H1 (cell line): ENCODE results near the gene CBS. TPM values are rescaled to one million over a fixed set of nuclear protein-coding genes. Genes with fewer than 3 reads are reported as not detected.
"Not testable (repeated sequence)": the region's sequence is repeated elsewhere in the genome, so short reads cannot be mapped to it uniquely, and the experiment has no call there.

Experiments
- CTCF ChIA-PET: fragments of 300-600 bp; sonication (Branson Sonifier 250); formaldehyde crosslinking; loops from one replicate; lab custom pipeline; 2021; ENCODE audit not compliant: partially characterized antibody; lab: Charles Lee
- POLR2A ChIA-PET: fragments of 300-600 bp; sonication (Branson Sonifier 250); formaldehyde crosslinking; loops from one replicate; lab custom pipeline; 2021; ENCODE audit warnings: inconsistent platforms; ENCODE audit not compliant: partially characterized antibody; lab: Charles Lee
- DNase-seq, 2 experiments: peaks; one replicate each; pipeline versions ENCODE4 v3.0.0 to v3.0.0-alpha.2; 2010 to 2022; ENCODE audit warnings: low spot score in 2 of 2, low read depth in 1 of 2, mixed read lengths in 1 of 2
- FAIRE-seq: peaks from 2 replicates; lab custom pipeline; 2011; peaks lifted over from hg19 to GRCh38; lab: Jason Lieb, UNC
- H2AFZ ChIP-seq: 2 replicates; pipeline ENCODE4 v1.8.1; 2012; ENCODE audit warnings: low read length, inconsistent platforms
- H2AK5ac ChIP-seq: 2 replicates; pipeline ENCODE4 v1.6.1; 2013; ENCODE audit warnings: low read depth, low read length
- H2BK120ac ChIP-seq: replicated peaks from 2 replicates; pipeline ENCODE3; 2013; ENCODE audit warnings: low read depth, low read length, inconsistent platforms
- H2BK12ac ChIP-seq: 2 replicates; pipeline ENCODE4 v1.6.1; 2013; ENCODE audit warnings: low read depth, low read length
- H2BK15ac ChIP-seq: 2 replicates; pipeline ENCODE4 v1.6.1; 2013; ENCODE audit warnings: low read length
- H2BK20ac ChIP-seq: 2 replicates; pipeline ENCODE4 v1.6.1; 2013; ENCODE audit warnings: low read length
- H2BK5ac ChIP-seq: 2 replicates; pipeline ENCODE4 v1.6.1; 2013; ENCODE audit warnings: low read depth, low read length
- H3K14ac ChIP-seq: 2 replicates; pipeline ENCODE4 v1.6.1; 2013; ENCODE audit warnings: inconsistent platforms; ENCODE audit not compliant: insufficient read length
- H3K18ac ChIP-seq: 2 replicates; pipeline ENCODE4 v1.6.1; 2013; ENCODE audit warnings: low read length; ENCODE audit errors: extremely low read depth
- H3K23ac ChIP-seq: 2 replicates; pipeline ENCODE4 v1.6.1; 2013; ENCODE audit warnings: inconsistent platforms; ENCODE audit not compliant: insufficient read length
- H3K23me2 ChIP-seq: 2 replicates; pipeline ENCODE4 v1.6.1; 2013; ENCODE audit warnings: low read depth, low read length
- H3K27ac ChIP-seq: 2 replicates; pipeline ENCODE4 v1.6.1; 2011; ENCODE audit warnings: low read depth, low read length, inconsistent platforms
- H3K27me3 ChIP-seq, 4 experiments: replicated peaks in 1 of 4; 1 replicate in 1 of 4; 2 replicates in 3 of 4; pipeline versions ENCODE4 v1.6.1 to v1.8.1; 2011 to 2013; ENCODE audit warnings: low read length in 3 of 4, mild to moderate bottlenecking in 3 of 4, inconsistent platforms in 2 of 4, mixed read lengths in 2 of 4, moderate library complexity in 1 of 4; ENCODE audit not compliant: control insufficient read depth in 3 of 4, insufficient read depth in 3 of 4; ENCODE audit errors: extremely low read depth in 1 of 4
- H3K36me3 ChIP-seq, 4 experiments: 2 replicates each; pipeline versions ENCODE4 v1.6.1 to v1.8.1; 2011 to 2013; ENCODE audit warnings: mild to moderate bottlenecking in 4 of 4, low read length in 3 of 4, moderate library complexity in 2 of 4, control low read depth in 1 of 4, inconsistent platforms in 1 of 4; ENCODE audit not compliant: insufficient read depth in 4 of 4, control insufficient read depth in 2 of 4
- H3K4ac ChIP-seq: replicated peaks from 2 replicates; pipeline ENCODE3; 2013; ENCODE audit warnings: low read length, low read depth, mixed read lengths, inconsistent platforms; ENCODE audit not compliant: insufficient read length
- H3K4me1 ChIP-seq, 4 experiments: replicated peaks in 1 of 4; 1 replicate in 1 of 4; 2 replicates in 3 of 4; pipeline versions ENCODE4 v1.6.1 to v1.8.1; 2011 to 2013; ENCODE audit warnings: low read length in 3 of 4, inconsistent platforms in 2 of 4, mixed read lengths in 1 of 4; ENCODE audit not compliant: insufficient read depth in 4 of 4, control insufficient read depth in 3 of 4
- H3K4me2 ChIP-seq, 2 experiments: 2 replicates each; pipeline versions ENCODE4 v1.6.1 to v1.8.1; 2011 to 2013; ENCODE audit warnings: low read depth in 2 of 2, low read length in 2 of 2, control low read depth in 1 of 2, inconsistent platforms in 1 of 2, mild to moderate bottlenecking in 1 of 2; ENCODE audit not compliant: insufficient read depth in 1 of 2
- H3K4me3 ChIP-seq, 4 experiments: fragments of 200-600, 300-600 bp in 1 of 4; sonication (generic), shearing (Covaris generic), sonication (Bioruptor Twin) in 1 of 4; 2 replicates each; pipeline versions ENCODE4 v1.5.1 to v1.8.1; 2011 to 2016; ENCODE audit warnings: low read length in 4 of 4, low read depth in 3 of 4, control low read depth in 2 of 4, inconsistent platforms in 2 of 4, mild to moderate bottlenecking in 2 of 4, mixed read lengths in 1 of 4, moderate library complexity in 1 of 4; ENCODE audit not compliant: insufficient read depth in 2 of 4; ENCODE audit errors: extremely low read depth in 1 of 4
- H3K56ac ChIP-seq: replicated peaks from 2 replicates; pipeline ENCODE3; 2013; ENCODE audit warnings: low read depth, mild to moderate bottlenecking, mixed read lengths, low read length, inconsistent platforms; ENCODE audit not compliant: insufficient read length
- H3K79me1 ChIP-seq: 2 replicates; pipeline ENCODE4 v1.6.1; 2013; ENCODE audit warnings: low read depth, low read length, control low read depth
- H3K79me2 ChIP-seq, 2 experiments: 2 replicates each; pipeline versions ENCODE4 v1.6.1 to v1.8.1; 2012 to 2013; ENCODE audit warnings: low read length in 2 of 2, mild to moderate bottlenecking in 2 of 2, inconsistent platforms in 1 of 2; ENCODE audit not compliant: insufficient read depth in 2 of 2, control insufficient read depth in 1 of 2
- H3K9ac ChIP-seq, 4 experiments: replicated peaks in 1 of 4; 1 replicate in 1 of 4; 2 replicates in 3 of 4; pipeline versions ENCODE4 v1.6.1 to v1.8.1; 2011 to 2013; ENCODE audit warnings: low read depth in 3 of 4, low read length in 3 of 4, control low read depth in 2 of 4, mild to moderate bottlenecking in 2 of 4, moderate library complexity in 2 of 4, inconsistent platforms in 1 of 4; ENCODE audit errors: extremely low read depth in 1 of 4
- H3K9me3 ChIP-seq, 2 experiments: 2 replicates each; pipeline versions ENCODE4 v1.6.1 to v1.8.1; 2012 to 2013; ENCODE audit warnings: mild to moderate bottlenecking in 2 of 2, moderate library complexity in 2 of 2, control low read depth in 1 of 2, inconsistent platforms in 1 of 2, low read depth in 1 of 2, low read length in 1 of 2, mixed read lengths in 1 of 2; ENCODE audit not compliant: insufficient read depth in 2 of 2
- H4K20me1 ChIP-seq, 2 experiments: replicated peaks in 1 of 2; 2 replicates each; pipeline versions ENCODE3 to v1.8.1; 2011 to 2013; ENCODE audit warnings: inconsistent platforms in 2 of 2, low read length in 2 of 2, mild to moderate bottlenecking in 1 of 2; ENCODE audit not compliant: insufficient read depth in 2 of 2, control insufficient read depth in 1 of 2
- H4K5ac ChIP-seq: 2 replicates; pipeline ENCODE4 v1.6.1; 2013; ENCODE audit warnings: low read length, low read depth, mixed read lengths, inconsistent platforms; ENCODE audit not compliant: insufficient read length
- H4K8ac ChIP-seq: 2 replicates; pipeline ENCODE4 v1.8.0; 2013; ENCODE audit warnings: mild to moderate bottlenecking, moderate library complexity, low read length, inconsistent platforms; ENCODE audit not compliant: insufficient read depth; ENCODE audit errors: extremely low read depth
- H4K91ac ChIP-seq: replicated peaks from 2 replicates; pipeline ENCODE3; 2013; ENCODE audit warnings: low read length, mixed read lengths, inconsistent platforms; ENCODE audit not compliant: insufficient read length
- WGBS, 2 experiments: shearing (Covaris generic) in 1 of 2; methylation state at CpG; one replicate each; pipeline versions ENCODE4 v1.1.6 to v1.1.7; 2013 to 2015; ENCODE audit warnings: low lambda C conversion rate in 2 of 2, mixed read lengths in 2 of 2, inconsistent platforms in 1 of 2, low coverage in 1 of 2, missing lambda C conversion rate in 1 of 2; ENCODE audit not compliant: insufficient replicate concordance in 2 of 2, insufficient coverage in 1 of 2, insufficient read length in 1 of 2; ENCODE audit errors: extremely low coverage in 1 of 2, missing lambda C conversion rate in 1 of 2; 5-methylcytosine and 5-hydroxymethylcytosine counted together
- polyA plus RNA-seq, 7 experiments: library from polyadenylated mRNA; depleted of rRNA in 3 of 7; stranded (reverse) in 5 of 7; unstranded in 2 of 7; fragments of >200 nt in 5 of 7; fragments of 200-250 nt in 2 of 7; gene quantifications; 1 replicate in 5 of 7; 2 replicates in 1 of 7; 4 replicates in 1 of 7; pipeline versions ENCODE4 v1.2.1 to v1.2.3, GENCODE V29; 2011 to 2013; ENCODE audit warnings: missing spikeins in 2 of 7, mixed read lengths in 2 of 7
- total RNA-seq: library from RNA; stranded (reverse); fragmentation: NEBNext Ultra II Directional; extraction: Animal tissue kit (Norgen Biotek cat#: 25700); gene quantifications from 2 replicates; pipeline ENCODE4 v1.2.1, GENCODE V29; 2021

CBS gene
- total and polyA plus RNA-seq, 2 of the 8 experiments (the other 6 are each of a cell fraction or from before 2014, with no cell fraction given): 114 to 455 TPM

DNA sequence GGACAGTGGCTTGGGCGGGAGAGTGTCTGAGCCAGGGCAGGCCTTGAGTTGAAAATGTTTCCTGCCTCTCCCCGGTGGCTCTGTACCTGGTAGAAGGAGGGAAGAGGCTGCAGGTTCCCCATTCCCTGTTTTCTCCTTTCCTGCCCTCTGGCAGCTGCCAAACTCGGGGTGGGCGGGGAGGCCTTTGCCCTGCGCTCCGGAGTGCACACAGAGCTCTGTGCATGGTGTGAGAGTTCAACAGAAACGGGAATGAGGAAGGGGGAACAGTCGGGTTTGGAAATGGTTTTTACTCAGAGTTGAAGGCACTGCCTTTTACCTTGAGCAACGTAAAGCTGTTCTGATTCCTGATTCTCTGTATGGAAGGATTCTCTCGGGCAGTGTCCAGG is 37.0 kb downstream of the CBS start:
- FAIRE-seq, H2BK120ac ChIP-seq, H2AK5ac ChIP-seq, H4K91ac ChIP-seq, DNase-seq, H3K79me1 ChIP-seq, H4K5ac ChIP-seq, H2BK15ac ChIP-seq, H3K18ac ChIP-seq, H4K8ac ChIP-seq, H2AFZ ChIP-seq, H3K27me3 ChIP-seq, POLR2A ChIA-PET, H3K4me2 ChIP-seq, H3K4ac ChIP-seq, H3K14ac ChIP-seq, H3K4me3 ChIP-seq, H4K20me1 ChIP-seq, H3K4me1 ChIP-seq, H3K36me3 ChIP-seq, CTCF ChIA-PET, H2BK20ac ChIP-seq, H2BK5ac ChIP-seq, H2BK12ac ChIP-seq, H3K27ac ChIP-seq, H3K9ac ChIP-seq, H3K9me3 ChIP-seq, H3K56ac ChIP-seq, H3K23me2 ChIP-seq, H3K23ac ChIP-seq, H3K79me2 ChIP-seq: not testable (repeated sequence)
- WGBS, 2 experiments: 83% methylated on average over 1 of the region's 10 CpGs; no CpG with 5 or more reads in 1 of the 2 experiments

GRCh38 chr21:43037918-43038658 is 37.5 kb downstream of the CBS start:
- not testable (repeated sequence) for H2AK5ac ChIP-seq

More at GRCh38 chr21:43037918-43038658, 37.5 kb downstream of the CBS start:
- H3K23ac ChIP-seq, H3K4ac ChIP-seq, H3K4me1 ChIP-seq, H4K5ac ChIP-seq, H3K18ac ChIP-seq, H3K4me2 ChIP-seq, CTCF ChIA-PET, H4K91ac ChIP-seq, H2BK20ac ChIP-seq, H3K27me3 ChIP-seq, DNase-seq, H3K23me2 ChIP-seq, H4K8ac ChIP-seq, H3K14ac ChIP-seq, H3K36me3 ChIP-seq, H2BK120ac ChIP-seq, H2AFZ ChIP-seq, FAIRE-seq, H2BK5ac ChIP-seq, H3K9ac ChIP-seq, H3K9me3 ChIP-seq, H3K4me3 ChIP-seq, H3K79me2 ChIP-seq, H3K79me1 ChIP-seq, H2BK15ac ChIP-seq, H2BK12ac ChIP-seq, H4K20me1 ChIP-seq, POLR2A ChIA-PET, H3K27ac ChIP-seq, H3K56ac ChIP-seq: not testable (repeated sequence)
- WGBS, 2 experiments: 100% methylated on average over 9 of the region's 19 CpGs; no CpG with 5 or more reads in 1 of the 2 experiments
